ENCODE data around the gene ALK.

DNA sequence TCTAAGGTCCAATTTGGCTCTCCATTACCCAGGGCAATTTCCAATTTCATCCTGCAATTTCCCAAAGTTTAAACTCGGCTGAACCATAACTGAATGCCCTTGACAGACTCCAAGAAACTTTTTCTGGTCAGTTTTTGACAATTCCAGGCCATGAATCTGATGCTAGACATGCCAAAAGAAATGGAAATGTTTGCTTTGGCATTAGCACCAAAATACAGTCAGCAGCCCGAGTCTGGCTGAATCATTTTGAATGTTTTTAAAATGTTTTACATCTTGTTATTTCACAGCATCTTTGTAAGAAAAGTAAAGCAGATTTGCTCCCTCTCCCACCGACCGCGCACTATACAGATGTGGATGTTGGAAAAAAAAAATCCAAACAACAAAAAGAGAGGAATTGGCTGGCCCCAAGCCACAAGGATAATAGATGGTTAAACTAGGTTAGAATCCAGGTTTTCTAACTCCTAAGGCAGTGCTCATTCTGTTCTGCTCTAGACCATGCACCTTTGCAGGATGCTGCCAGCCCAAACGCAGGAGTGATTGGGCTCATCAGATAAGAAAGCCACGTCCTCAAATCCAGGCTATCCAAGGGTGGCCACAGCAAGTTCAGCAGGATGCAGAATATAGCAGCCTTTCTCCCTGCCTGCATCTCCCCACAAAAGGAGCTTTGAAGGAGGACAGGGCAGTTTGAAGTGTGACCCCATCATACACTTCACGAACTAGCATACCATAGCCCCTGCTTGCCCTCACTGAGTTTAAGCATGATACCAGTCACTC, 167.5 kb downstream of the ALK start:
- TF ChIP-seq, protein P1, sequence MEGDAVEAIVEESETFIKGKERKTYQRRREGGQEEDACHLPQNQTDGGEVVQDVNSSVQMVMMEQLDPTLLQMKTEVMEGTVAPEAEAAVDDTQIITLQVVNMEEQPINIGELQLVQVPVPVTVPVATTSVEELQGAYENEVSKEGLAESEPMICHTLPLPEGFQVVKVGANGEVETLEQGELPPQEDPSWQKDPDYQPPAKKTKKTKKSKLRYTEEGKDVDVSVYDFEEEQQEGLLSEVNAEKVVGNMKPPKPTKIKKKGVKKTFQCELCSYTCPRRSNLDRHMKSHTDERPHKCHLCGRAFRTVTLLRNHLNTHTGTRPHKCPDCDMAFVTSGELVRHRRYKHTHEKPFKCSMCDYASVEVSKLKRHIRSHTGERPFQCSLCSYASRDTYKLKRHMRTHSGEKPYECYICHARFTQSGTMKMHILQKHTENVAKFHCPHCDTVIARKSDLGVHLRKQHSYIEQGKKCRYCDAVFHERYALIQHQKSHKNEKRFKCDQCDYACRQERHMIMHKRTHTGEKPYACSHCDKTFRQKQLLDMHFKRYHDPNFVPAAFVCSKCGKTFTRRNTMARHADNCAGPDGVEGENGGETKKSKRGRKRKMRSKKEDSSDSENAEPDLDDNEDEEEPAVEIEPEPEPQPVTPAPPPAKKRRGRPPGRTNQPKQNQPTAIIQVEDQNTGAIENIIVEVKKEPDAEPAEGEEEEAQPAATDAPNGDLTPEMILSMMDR (IDR thresholded peaks at IDR 0.05): no peak
- no peak for TF ChIP-seq POLR2AphosphoS5 (IDR thresholded peaks at IDR 0.05)

Data from esophagus muscularis mucosa (tissue), 3 donors.